Measurements from ENCODE around the gene ASCL5. TPM values are rescaled to one million over a fixed set of nuclear protein-coding genes. Genes with fewer than 3 reads are reported as not detected.

The ASCL5 gene
- total and polyA plus RNA-seq, 10 of the 15 experiments (the other 5 are each of a cell fraction or from before 2014, with no cell fraction given) = 0.04 TPM; not detected in 9

GRCh38 chr1:201128476-201128875, 1.5 kb upstream of the ASCL5 start (continued):
- TF ChIP-seq ZZZ3 (IDR thresholded peaks at IDR 0.05; ENCODE audit: control insufficient read depth, insufficient read length, low read depth) = no peak

GRCh38 chr1:201127755-201128455, 921 bp upstream of the ASCL5 start:
- intact Hi-C loops (cut with micrococcal nuclease; ENCODE audit: unreplicated experiment) = no loop called here
- DNase-seq (ENCODE audit: low read depth, low spot score) (no peak), ATAC-seq (no peak), FAIRE-seq (no peak)
- POLR2A ChIA-PET = no interaction called here
- Histone ChIP-seq H3K4me1 (ENCODE audit: control insufficient read depth, insufficient read depth, low read length) (no peaks in the 10 kb centered on the region), H3K4me2 (ENCODE audit: control insufficient read depth, insufficient read depth) (no peak overlapping the region), H3K9ac (ENCODE audit: control insufficient read depth, insufficient read depth, low read length) (no peak overlapping the region), H4K20me1 (ENCODE audit: control insufficient read depth, insufficient read depth) (no peaks in the 10 kb centered on the region), H3K36me3 (ENCODE audit: control insufficient read depth in 2 of 2, insufficient read depth in 2 of 2, low read length in 1 of 2) (no peaks in the 10 kb centered on the region), H3K27me3 (replicated peaks in 1 of 2; ENCODE audit: control insufficient read depth in 2 of 2, insufficient read depth in 2 of 2, low read length in 1 of 2) (peaks cover 0 to 1% of the 10 kb centered on the region in 2 experiments; a peak in 2 of 4 replicates), H3K4me3 (no peak overlapping the region), H3K9me3 (replicated peaks; ENCODE audit: control insufficient read depth, insufficient read depth, low read length) (no peaks in the 10 kb centered on the region), H3K27ac (ENCODE audit: control insufficient read depth, insufficient read depth) (no peak overlapping the region), H3K79me2 (ENCODE audit: control insufficient read depth, insufficient read depth, low read length) (no peaks in the 10 kb centered on the region), H2AFZ (ENCODE audit: control insufficient read depth, low read depth, low read length) (no peak overlapping the region)
- SMC1A ChIA-PET (ENCODE audit: uncharacterized antibody, unreplicated experiment) = no interaction called here
- BruUV-seq (replicated peaks) = no TSS peak
- WGBS (ENCODE audit: insufficient coverage, insufficient replicate concordance, low lambda C conversion rate, missing lambda C conversion rate) = 69% methylated on average over 17 of the region's 17 CpGs
- RAD21 ChIA-PET (ENCODE audit: unreplicated experiment) = no interaction called here
- CTCF ChIA-PET = interaction anchor here (0.6 to 1.1 kb wide), 2 partner anchors 9 to 184 kb away, joined by 3 to 4 read pairs; no protein-coding TSS in a partner anchor
- in situ Hi-C loops (cut with MboI) = no loop called here
- TF ChIP-seq ZBTB11 (CRISPR knock-in tag; IDR thresholded peaks at IDR 0.05) = no peak
- TF ChIP-seq EGR1 (IDR thresholded peaks at IDR 0.05; ENCODE audit: borderline replicate concordance in 1 of 2, low read depth in 2 of 2, low read length in 2 of 2) = no peak
- TF ChIP-seq ZZZ3 (IDR thresholded peaks at IDR 0.05; ENCODE audit: control insufficient read depth, insufficient read length, low read depth) = no peak
- no peak for TF ChIP-seq SREBF1 (IDR thresholded peaks at IDR 0.05; ENCODE audit: low read length)
- TF ChIP-seq E2F4 (IDR thresholded peaks at IDR 0.05; ENCODE audit: low read depth, low read length) = no peak
- no peak for TF ChIP-seq SPI1 (IDR thresholded peaks at IDR 0.05; ENCODE audit: borderline replicate concordance, insufficient read depth, low read depth, low read length)
- no peak for TF ChIP-seq ZSCAN29 (IDR thresholded peaks at IDR 0.05)
- TF ChIP-seq SIX5 (IDR thresholded peaks at IDR 0.05; ENCODE audit: low read depth, low read length, severe bottlenecking) = no peak
- TF ChIP-seq PRDM15 (CRISPR knock-in tag; IDR thresholded peaks at IDR 0.05) = no peak
- no peak for TF ChIP-seq CBFB (IDR thresholded peaks at IDR 0.05; ENCODE audit: low read depth)
- TF ChIP-seq MTA2 (IDR thresholded peaks at IDR 0.05; ENCODE audit: low read depth) = no peak
- TF ChIP-seq CBX5 (IDR thresholded peaks at IDR 0.05; ENCODE audit: low read depth) = no peak
- TF ChIP-seq MYC (IDR thresholded peaks at IDR 0.05; ENCODE audit: insufficient read depth, insufficient read length, insufficient replicate concordance, low read length, severe bottlenecking) = no peak
- TF ChIP-seq TCF7 (IDR thresholded peaks at IDR 0.05; ENCODE audit: borderline replicate concordance) = no peak
